ENCODE data around the gene ARID3A.

ARID3A gene

DNA sequence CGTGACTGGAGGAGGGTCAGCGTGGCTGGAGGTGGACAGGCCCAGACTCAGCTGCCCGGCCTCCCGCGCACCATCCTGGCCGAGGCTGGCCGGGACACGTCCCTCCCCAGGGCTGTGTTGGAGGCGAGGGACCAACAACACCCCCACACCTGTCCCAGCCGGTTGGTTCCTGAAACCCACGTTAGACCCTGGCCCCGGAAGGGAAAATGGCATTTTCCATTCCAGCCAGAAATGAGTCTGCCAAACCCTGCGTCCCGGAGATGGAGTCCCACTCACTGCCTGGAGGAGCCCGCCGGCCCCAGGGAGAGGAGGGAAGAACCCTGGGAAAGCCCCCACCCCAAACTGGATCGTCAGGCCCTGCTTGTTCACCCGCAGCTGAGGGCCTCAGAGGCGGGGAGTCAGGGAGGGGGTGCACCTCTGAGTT, 53.5 kb downstream of the ARID3A start:
- no peak overlapping the region for H3K27ac ChIP-seq

DNA sequence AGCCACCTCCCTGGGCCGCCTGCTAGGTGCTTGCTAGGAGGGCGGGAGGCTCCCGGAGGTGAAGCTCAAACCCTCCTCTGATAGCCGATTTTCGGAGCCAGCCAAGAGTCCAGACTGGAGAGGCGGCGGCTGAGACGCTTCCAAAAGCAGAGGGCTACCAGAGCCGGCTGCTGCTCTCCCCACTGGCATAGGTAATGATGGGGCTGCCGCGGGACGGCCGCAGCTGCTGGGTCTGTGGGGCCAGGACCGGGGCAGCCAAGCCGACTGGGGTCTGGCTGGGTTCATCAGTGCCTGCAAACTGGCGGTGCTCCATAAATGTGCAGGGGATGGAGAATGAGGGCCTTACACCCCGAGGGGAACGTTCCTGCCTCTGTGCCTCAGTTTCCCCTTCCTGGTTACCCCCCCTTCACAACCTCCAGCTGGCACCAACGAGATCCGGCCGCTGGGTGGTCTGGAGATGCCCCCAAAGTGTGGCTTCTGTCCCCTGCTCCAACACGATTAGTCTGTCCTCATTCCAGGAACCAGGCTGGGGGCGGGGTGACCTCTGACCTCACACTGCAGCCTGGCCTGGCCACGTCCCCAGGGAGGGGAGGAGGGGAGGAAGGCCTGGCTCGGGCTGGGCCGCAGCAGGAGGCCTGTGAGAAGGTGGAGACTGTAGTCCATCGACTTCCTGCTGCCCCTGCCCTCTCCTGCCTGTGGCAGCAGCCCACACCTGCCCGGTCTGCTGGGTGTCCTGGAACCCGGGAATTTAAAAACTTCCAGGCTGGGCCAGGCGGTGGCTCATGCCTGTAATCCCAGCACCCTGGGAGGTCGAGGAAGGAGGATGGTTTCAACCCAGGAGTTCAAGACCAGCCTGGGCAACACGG, 54.5 kb downstream of the ARID3A start:
- TF ChIP-seq ZFX (IDR thresholded peaks at IDR 0.05), result no peak
- TF ChIP-seq, protein P1, sequence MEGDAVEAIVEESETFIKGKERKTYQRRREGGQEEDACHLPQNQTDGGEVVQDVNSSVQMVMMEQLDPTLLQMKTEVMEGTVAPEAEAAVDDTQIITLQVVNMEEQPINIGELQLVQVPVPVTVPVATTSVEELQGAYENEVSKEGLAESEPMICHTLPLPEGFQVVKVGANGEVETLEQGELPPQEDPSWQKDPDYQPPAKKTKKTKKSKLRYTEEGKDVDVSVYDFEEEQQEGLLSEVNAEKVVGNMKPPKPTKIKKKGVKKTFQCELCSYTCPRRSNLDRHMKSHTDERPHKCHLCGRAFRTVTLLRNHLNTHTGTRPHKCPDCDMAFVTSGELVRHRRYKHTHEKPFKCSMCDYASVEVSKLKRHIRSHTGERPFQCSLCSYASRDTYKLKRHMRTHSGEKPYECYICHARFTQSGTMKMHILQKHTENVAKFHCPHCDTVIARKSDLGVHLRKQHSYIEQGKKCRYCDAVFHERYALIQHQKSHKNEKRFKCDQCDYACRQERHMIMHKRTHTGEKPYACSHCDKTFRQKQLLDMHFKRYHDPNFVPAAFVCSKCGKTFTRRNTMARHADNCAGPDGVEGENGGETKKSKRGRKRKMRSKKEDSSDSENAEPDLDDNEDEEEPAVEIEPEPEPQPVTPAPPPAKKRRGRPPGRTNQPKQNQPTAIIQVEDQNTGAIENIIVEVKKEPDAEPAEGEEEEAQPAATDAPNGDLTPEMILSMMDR (conservative IDR thresholded peaks at IDR 0.05), result no peak
- H3K27ac ChIP-seq, result no peak overlapping the region

More for the DNA sequence above, 53.5 kb downstream of the ARID3A start:
- TF ChIP-seq, protein P1 (conservative IDR thresholded peaks at IDR 0.05), result no peak
- no peak for TF ChIP-seq ZFX (IDR thresholded peaks at IDR 0.05)

DNA sequence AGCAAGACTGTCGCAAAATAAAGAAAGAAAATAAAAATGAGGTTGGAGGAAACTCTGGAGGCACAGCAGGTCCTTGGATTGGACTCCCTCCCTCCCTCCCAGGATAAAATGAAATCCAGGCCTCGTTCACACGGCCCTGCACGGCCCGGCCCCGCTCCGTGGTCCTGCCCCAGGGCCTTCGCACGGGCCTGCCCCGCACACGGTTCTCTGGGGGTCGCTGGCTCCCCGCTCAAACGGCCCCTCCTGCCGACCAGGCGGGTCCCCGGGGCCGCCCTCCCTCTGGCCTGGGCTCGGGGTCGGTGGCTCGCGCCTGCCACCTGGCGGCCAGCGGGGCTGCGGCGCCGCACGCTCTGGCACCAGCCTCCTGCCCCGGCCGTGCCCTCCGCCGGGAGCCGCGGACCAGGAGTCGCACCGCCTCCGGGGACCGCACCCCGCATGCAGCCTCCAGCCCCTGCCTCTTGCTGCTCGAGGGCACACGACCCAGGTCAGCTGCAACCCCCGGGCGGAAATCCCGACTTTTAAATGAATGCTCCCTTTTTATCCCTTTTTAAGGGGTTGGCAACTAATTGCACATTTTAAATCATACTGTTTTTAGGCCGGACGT, 56.8 kb downstream of the ARID3A start:
- H3K27ac ChIP-seq, result peak overlapping the region; percentile 8; the same call in 1 of the 2 replicates
- TF ChIP-seq, protein P1 (conservative IDR thresholded peaks at IDR 0.05), result peak; percentile 99
- TF ChIP-seq ZFX (IDR thresholded peaks at IDR 0.05), result no peak

DNA sequence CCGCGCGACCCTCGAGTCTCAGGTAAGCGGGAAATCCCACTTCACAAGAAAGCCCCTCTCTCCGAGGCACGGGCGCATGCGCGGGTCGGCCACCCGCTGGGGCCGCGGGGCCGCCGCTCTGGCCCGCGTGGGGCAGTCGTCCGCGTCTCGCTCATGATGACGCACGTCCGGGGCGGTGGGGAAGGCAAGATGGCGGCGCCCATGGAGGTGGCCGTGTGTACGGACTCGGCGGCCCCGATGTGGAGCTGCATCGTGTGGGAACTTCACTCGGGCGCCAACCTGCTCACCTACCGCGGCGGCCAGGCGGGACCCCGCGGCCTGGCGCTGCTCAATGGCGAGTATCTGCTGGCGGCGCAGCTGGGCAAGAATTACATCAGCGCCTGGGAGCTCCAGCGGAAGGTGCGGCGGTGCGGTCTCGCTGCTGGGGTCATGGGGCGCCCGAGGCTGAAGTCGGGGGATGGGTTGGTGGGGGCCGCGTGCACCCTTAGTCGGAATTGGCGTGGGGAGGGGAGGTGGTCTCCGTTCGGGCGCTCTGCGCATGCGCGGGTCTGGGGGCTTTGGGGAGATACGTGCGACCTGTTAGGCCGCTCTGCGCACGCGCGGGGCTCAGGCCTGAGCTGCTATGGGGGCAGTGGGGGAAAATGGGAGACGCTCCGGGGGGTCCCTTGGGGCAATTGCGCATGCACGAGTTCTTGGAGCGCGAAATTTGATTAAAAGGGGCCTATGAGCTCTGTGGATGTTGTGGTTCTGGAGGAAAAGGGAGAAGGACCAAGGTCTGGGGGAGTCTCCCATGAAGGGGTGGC, 58.5 kb downstream of the ARID3A start, which contains the start of gene WDR18:
Gene WDR18 (plus strand): TSS at position 181 of the 803 bp plus-strand sequence. CDS start 9 bp downstream, at position 190.
- TF ChIP-seq, protein P1 (conservative IDR thresholded peaks at IDR 0.05), result no peak; the same call in 1 of the 2 replicates
- peak; percentile 43; the same call in 1 of the 2 replicates for TF ChIP-seq ZFX (IDR thresholded peaks at IDR 0.05)
- peak within 1 kb of the TSS; percentile 92 for H3K27ac ChIP-seq

DNA sequence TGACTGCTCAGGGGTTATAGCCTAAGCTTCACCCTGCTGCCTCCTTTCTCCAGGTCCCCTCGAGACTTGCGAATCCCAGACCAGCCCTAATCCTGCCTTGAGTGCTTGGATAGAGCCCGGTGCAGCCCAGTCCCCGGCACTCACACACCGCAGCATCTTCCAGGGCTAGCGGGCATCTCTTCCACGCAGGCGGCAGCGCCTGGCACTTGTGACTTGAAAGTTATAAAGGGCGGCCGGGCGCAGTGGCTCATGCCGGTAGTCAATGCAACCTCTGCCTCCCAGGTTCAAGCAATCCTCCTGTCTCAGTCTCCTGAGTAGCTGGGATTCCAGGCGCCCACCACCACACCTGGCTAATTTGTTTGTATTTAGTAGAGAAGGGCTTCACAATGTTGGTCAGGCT, 60.2 kb downstream of the ARID3A start:
- no peak overlapping the region for H3K27ac ChIP-seq
- TF ChIP-seq, protein P1 (conservative IDR thresholded peaks at IDR 0.05), result no peak
- TF ChIP-seq ZFX (IDR thresholded peaks at IDR 0.05), result no peak

DNA sequence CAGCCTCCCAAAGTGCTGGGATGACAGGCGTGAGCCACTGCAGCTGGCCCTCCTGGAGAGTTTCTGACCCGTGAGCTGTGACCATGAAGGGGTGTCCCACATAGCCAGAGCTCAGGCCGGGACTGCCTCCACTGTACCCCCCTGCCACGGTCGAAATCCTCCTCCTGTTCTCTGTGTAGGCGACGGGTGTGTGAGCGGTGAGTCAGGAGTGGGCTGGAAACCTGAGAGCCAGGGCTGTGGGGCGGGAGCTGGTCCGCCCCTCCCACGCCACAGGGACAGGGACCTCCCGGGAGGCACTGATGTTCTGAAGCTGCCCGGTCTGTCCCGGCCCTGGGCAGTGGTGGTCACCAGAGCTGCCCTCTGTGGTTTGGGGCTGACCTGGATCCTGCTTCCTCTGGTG, 62.2 kb downstream of the ARID3A start:
- no peak for TF ChIP-seq ZFX (IDR thresholded peaks at IDR 0.05)
- TF ChIP-seq, protein P1 (conservative IDR thresholded peaks at IDR 0.05), result no peak
- no peak overlapping the region for H3K27ac ChIP-seq
